ENCODE measurements around the gene KRT4.
"Not testable (repeated sequence)": the region's sequence is repeated elsewhere in the genome, so short reads cannot be mapped to it uniquely, and the experiment has no call there.

The KRT4 gene

DNA sequence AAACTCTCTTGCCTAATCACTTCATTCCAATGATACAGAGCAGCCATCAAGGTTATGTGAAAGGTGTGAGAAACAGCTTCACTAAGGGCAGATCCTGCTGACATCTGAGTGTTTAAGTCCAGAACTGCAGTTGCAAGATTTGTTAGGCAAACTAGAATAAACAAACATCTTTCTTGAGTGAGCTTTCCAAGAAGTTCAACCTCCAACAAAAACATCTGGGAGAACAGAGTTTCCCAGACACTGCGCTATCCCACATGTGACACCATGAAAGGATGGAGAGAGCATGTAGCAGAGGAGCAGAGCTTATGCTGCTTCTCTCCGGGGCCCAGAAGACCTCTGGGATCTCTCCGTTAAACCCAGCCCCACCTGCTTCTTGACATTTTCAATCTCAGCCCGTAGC is 42.4 kb downstream of the KRT4 start:
- DNase-seq: no peak

DNA sequence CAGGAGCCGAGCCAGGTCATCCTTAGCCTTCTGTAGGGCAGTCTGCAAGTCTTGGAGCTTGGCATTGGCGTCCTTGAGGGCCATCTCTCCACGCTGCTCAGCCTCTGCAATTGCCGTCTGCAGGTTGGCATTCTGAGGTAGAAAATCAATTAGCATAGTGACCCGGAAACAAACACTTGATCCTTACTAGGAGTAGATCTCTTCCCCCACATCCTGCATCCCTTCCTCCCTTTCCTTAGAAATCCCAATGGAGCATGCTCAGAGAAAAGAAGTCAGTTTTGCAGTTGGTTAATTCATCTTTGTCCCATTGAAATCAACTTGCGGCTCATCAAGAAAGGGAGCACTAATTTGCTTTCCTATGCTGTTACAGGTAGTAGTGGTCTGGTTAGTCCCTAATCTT is 42.8 kb downstream of the KRT4 start:
- DNase-seq: no peak

DNA sequence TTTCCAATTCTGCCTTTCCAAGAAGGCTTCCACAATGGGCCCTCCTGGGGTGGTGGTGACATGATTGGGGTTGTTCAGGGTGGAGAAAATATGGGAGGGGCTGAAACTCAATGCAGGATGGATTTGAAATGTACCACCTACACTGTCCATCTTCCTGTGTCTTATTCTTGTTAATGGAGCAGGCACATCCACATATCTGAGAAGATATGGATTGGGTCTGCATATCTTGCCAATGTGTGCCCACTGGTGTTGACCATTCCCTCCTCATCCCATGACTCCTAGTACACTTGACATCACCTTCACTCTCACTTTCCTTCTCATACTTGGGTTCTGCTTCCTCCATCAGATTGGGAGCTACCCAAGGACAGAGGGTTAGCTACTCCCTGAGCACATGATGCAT is 44.0 kb downstream of the KRT4 start:
- DNase-seq: no peak

DNA sequence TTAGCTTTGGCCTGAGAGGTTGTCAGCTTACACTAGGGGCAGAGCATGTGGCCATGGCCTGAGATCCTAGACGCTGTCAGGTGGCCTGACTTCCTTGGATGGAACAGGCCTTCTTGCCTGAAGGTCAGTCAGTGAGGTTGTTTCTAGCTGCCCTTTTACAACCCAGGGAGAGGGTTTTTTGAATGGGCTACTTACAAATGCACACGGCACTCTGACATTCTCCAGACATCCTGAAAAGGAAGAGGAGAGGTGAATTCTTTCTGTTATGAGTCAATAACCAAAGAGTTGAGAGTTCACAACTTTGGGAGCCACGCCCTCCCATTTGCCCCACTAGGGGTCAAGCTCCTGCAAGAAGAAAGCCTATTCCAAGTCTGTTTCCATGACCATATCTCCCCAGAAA is 44.6 kb downstream of the KRT4 start:
- DNase-seq: no peak

DNA sequence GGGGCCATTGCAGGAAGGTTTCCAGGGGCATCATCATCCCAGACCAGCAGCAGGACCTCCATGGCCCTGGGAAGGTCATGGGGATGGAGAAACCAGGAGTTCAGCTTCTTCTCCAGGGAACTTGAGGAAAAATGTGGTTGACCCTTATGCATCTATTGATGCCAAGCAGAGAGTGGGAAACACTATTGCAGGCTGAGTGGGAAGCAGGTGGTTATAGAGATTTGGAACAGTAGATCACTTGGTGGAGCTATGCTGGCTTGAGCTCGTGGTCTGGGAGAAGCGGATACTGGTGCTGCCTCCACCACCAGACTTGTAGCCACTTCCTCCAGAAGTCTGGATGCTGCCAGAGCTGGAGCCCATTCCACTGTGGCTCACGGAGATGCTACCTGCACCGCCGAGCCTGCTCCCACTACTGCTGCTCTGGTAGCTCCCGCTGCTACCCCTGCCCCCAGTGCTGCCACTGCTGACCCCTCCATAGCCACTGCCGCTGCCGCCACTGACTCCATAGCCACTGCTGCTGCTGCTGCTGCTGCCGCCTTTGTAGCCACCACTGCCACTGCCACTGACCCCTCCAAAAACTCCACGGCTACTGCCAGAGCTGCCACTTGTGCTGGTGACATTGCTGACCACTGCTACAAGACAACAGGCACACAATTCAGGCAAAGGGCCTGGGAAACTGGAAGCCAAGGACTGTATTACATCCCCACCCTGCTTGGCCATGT is 45.3 kb downstream of the KRT4 start:
- no peak for DNase-seq

DNA sequence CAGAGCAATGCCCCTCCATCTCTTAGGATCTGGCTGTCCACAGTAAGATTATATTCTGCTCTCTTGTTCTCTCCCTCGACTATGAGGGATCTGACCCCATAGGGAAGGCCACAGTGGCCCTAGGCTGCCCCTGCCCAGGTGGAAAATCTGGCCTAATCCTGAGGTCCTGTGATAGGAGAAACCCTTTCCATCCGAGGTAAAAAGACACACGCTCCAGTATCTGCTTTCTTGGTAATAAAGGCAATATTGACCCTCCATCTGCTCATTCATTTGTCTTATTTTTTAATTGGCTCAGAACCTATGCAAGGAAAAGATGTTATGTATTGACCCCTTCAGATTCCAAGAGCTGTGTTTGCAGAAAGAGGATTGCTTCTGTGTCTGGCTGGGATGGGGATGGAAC is 46.5 kb downstream of the KRT4 start:
- DNase-seq: no peak

DNA sequence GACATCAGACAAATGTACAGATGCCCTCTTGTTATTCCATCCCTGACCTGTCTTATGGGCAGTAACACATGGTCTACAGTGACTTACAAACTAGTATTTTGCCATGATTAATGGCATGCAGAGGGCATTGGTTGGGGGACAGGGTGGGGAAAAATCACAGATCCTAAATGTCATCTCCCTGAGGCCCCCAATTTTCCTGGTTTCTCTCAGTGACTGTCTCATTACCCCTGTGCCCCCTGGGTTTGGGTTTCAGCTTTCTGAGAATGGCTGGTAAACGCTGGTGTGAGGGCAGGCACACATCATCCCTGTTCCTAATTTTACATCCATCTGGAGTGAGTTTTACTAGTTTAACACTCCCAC is 46.9 kb downstream of the KRT4 start:
- no peak for DNase-seq

DNA sequence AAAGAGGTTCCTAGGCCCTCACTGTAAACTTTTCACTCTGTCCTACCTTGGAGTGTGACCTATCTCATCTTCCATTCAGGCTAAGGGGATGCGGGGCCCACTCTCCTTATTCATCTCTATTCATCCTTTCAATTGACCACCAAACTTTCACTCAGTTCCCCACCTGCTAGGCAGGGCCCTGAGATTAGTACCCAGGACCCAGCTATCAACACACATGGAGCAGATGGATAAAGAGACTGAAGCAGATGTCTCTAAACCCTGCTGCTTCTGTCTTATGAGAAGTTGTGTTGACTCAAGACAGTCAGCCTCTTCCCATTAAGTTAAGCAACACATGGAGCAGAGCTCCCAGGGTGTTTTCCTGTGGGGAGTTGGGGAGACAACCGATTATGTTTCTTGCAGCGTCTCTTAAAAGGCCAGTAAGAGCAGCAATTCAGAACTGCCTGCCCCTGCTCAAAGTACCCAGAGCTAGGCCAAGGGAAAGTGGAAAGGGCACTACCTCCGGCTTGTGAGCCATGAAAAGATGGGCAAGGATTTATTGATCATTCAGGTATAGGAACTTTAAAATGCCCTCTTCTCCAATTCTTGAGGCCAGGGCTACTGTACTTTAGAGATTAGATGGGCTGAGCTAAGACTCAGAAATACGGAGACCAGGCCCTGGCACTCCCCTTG is 47.4 kb downstream of the KRT4 start:
- no peak for DNase-seq

- DNase-seq: no peak
These were observed 48.2 kb downstream of the KRT4 start for GRCh38 chr12:52765702-52766101.

- DNase-seq: no peak
These were observed 49.9 kb downstream of the KRT4 start for GRCh38 chr12:52763991-52764390.

- DNase-seq: no peak
These were observed 50.8 kb downstream of the KRT4 start for GRCh38 chr12:52763036-52763659.

DNA sequence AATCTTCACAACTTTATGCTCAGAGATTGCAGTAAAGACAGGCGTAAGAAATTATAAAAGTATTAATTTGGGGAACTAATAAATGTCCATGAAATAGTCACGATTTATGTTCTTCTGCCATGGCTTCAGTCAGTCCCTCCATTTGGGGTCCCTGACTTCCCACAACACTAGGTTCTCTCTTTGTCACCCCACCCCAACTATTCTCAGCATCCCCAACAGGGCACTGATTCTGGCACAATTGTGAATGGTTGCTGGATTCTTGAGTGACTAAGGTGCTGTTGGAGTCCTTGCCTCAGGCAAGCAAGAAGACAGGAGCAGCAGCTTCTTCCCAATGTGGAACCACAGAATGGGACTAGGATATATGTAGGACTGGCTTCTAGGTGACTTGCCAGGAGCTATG is 52.1 kb downstream of the KRT4 start:
- DNase-seq: no peak

DNA sequence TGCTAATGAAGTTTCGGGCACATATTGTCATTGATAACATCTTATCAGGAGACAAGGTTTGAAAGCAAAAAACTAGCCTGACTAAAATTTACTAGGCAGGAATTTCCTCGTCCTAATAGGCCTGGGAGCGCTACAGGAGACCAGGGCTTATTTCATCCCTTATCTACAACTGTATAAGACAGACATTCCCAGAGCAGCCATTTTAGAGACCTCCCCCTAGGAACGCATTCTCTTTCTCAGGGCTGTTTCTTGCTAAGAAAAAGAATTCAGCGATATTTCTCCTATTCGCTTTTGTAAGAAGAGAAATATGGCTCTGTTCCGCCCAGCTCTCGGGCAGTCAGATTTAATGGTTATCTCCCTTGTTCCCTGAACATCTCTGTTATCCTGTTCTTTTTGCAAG is 52.7 kb downstream of the KRT4 start:
- DNase-seq: not testable (repeated sequence)

GRCh38 chr12:52760623-52761022 is 53.3 kb downstream of the KRT4 start:
- no peak for DNase-seq

- no peak for DNase-seq
These were observed 54.2 kb downstream of the KRT4 start for GRCh38 chr12:52759695-52760094.

DNA sequence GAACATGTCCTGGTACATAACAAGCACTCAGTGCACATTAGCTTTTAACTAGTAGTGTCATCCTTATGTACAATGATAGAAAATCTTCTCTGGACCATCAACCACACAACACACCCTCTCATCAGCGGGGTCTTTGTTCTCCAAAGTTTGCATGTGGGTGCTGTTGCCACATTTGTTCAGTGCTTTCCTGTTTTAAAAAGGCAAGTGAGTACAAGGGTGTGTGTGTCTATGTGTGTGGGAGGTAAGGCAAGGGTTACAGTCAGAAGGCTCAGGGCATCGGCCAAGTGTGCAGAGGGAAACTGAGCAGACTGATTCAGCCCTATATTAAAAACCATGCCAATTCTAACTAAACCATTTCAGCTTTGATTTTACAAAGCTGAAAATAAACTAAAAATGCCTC is 54.7 kb downstream of the KRT4 start:
- no peak for DNase-seq

DNA sequence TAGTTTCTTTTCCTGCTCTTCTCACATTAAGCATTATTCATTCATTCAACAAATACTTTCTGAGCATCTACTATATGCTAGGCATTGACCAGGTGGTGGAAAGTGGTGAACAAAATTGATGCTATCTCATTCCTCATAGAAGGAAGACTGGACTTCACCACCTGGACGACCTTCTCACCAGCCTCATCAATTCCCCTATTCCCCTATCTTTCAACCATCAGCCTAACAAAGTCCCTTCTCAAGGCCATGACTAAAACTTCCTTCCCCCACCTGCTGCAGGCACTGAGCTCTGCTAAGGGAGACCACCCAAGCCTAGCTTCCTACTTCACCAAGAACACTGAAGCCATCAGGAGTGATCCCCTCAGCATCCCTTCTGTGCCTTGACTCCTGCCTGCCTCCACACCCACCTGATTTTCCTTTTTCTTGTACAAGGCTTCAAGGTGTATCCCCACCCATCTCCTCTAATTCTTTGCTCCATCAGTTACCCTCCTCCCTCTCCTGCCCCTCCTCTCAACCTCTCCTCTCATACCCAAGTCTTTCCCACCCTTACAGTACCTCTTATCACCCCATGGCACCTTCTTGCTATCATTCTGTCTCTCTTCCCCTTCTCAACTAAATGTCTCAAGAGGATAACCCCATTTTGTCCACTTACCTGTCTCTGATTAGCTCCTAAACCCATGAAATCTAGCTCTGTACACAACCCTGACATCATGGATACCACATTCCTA is 56.3 kb downstream of the KRT4 start:
- no peak for DNase-seq
